Renal cortex interstitium (tissue), 11 donors: ENCODE data around the gene ING3. TPM values are rescaled to one million over a fixed set of nuclear protein-coding genes. Genes with fewer than 3 reads are reported as not detected.

Experiments used
- DNase-seq, 11 donors: peaks; one replicate each; pipeline ENCODE4 v3.0.0-alpha.2; 2013; ENCODE audit warnings: low read depth in 9 of 11, low spot score in 4 of 11; ENCODE audit errors: extremely low read depth in 1 of 11
- polyA plus RNA-seq, 3 donors: library from polyadenylated mRNA; unstranded; fragments of 120-200 nt; gene quantifications; one replicate each; pipeline ENCODE4 v1.2.1, GENCODE V29; 2013; ENCODE audit not compliant: insufficient read length in 3 of 3

The ING3 gene
- polyA plus RNA-seq, 3 donors, result 38.2 to 44.5 (median 39.7) TPM

DNA sequence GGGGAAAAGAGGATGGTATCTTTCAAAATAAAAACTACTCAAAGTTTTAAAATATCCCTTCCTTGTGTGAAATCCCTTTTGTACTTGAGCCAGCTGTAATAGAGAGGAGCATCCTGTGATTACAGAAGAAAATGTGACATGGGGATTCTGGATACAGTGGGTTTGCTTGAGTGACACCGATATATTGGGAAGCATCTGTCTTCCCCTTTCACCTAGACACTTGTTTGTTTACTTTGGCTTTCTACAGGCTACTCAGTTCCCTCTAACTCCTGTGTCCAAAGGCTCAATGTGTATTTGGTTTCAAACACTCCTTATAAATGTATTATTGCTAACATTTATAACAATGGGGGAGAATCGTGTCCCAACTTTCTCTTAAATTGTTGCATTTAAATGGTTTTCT lies 62.3 kb downstream of the ING3 start:
- DNase-seq, result no peak

DNA sequence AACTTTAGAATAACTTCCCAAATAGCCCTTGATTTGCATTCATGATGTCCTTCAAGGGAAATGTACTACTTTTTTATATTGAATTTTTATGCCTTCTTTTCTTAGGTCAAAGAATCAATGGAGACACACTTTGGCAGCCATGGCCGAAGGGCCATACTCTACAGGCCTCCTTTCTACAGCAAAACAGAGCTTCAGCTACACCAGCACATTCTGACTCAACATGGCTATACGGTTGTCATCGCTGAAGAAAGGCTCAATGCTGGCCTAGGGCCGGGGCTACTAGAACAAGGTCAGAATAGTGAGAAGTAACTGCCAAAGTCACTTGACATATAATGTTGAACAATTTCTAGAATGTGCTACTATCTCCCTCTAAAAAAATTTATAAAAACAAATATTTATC lies 65.0 kb downstream of the ING3 start:
- DNase-seq, result no peak

DNA sequence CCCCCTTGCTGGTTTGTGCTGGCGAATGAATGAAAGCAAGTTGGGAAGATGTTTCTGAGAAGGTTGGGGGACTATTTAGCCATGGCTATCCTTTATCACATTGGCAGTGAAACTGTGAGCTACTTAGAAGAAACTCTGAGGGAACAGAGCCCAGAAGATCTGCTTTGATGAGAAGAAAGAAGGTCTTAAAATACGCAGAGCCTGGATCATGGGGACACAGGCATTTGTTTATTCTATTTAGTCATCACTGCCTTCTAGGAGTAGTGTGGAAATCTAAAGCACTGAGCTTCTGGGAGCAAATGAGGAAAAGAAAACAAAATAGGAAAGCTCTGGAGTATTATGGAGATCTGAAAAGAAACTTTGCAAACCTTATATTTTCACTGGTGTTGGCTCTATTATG lies 66.4 kb downstream of the ING3 start:
- no peak for DNase-seq

DNA sequence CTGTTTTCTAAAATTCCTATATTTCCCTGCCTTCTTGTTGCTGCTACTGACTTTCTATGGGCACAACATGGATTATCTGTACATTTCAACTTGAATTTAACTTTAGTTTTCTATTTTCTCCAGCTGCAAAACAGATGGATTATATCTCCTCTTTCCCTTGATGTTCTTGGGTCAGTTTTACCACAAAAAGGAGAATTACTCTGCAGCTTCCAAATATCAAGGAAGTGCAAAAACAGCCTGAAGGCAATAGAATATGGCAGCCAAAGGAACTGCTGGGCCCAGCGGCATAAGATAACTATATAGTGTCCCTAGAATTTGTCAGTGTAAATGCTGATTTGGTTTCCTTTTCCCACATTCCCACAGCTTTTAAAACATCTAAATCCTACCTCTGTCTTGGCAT lies 67.0 kb downstream of the ING3 start:
- DNase-seq, result no peak

DNA sequence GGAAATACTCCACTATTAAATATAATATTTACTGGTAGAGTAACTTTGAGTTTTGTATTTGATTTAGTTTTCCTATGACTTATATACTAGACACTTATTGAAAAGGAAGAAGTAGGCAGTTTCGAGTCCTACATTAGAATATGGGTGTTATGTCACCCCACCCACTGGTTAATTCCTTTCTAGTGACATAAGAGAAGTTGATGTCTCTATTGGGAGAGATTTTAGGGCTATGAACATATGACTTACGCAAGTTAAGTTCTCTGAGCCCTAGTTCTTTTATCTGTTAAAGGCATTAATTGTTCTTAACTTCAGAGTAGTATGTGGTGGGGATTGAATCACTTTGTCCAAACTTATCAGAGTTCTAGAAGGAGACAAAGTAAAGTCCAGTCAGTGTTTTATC lies 68.4 kb downstream of the ING3 start:
- no peak for DNase-seq

DNA sequence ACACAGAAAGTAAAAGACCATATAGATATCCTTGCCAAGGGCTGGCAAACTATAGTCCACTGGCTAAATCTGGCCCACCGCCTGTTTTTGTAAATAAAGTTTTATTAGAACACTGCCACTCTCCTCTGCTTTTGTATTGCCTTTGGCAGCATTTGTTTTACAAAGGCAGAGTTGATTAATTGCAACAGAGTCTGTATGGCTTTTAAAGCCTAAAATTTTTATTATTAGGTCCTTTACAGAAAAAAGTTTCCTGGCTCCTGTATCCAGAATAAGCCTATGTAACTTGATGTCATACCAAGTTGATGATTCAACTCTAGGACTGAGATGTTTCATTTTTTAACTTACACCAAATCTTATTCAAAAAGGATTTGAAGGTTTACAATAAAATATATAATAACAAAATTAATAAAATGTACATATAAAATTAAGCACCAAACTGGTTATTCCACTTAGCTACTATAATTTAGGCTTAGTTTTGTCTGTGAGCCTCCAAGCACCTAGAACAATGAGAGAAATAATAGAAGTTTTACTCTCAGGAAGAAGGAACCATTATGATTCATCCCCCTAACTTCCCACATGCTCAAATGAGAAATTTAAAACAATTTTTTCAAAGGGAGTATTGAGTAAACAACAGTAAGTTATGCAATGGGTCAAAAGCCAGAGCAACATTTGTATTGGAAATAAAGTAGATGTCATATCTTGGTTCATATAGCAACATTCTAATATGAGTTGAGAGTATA lies 69.8 kb downstream of the ING3 start:
- no peak for DNase-seq

DNA sequence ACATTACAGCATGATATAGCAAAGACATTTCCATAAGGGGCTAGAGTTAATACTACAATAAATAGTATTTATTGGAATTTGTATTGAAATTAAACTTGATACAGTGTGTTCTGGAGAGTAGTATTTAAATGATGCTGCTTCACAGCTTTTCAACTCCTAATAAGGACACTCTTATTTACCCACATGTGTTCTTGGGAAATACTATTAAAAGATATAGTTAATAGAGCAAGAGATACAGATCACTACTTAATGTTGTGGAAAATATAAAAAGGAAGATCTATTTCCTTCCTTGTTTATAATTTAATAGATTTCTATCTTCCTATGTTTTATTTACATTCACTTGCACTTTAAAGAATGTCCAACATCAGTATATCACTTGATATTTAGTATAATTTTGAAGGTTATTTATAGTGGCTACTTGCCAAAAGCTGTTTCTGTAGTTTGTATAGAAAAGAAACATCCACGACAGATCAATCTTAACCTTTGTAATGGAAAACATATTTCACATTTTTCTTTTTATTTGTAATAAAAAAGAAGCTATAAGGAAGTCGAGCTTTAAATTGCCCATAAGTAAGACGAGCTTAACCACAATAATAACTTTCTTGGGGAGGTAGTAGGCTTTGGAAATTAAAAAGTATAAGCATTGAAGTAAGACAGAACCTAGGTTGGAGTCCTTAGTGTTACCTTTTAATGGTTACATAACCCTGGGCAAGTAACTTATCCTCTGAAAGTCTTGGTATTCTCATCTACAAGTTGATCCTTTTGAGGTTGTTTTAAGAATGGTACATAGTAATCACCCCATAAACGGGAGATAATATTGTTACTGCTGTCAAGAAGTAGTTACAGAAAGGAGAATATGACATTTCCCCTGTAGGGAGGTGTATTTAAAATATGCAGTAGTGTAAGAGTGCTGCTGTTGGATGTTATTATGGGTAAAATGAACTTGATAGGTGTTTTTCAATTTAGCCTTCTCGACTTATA lies 70.7 kb downstream of the ING3 start:
- DNase-seq, result no peak

DNA sequence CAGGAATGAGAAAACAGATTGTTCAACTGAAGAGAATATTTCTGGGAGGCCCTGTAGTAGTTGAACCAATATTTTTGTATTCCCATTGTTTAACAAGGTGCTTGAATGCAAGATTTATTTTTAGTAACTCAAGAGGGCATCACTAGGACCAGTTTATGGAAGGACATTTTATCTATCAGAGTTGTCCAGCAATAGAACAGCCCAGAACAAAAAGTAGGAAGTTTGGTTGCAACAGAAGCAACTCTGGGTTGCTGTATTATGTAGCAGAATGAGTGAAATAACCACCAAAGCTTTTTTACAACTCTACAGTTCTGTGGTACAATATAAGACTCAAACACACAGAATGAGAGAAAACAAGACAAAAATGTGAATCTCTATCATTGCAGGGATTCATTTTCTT lies 72.6 kb downstream of the ING3 start:
- DNase-seq, result no peak

DNA sequence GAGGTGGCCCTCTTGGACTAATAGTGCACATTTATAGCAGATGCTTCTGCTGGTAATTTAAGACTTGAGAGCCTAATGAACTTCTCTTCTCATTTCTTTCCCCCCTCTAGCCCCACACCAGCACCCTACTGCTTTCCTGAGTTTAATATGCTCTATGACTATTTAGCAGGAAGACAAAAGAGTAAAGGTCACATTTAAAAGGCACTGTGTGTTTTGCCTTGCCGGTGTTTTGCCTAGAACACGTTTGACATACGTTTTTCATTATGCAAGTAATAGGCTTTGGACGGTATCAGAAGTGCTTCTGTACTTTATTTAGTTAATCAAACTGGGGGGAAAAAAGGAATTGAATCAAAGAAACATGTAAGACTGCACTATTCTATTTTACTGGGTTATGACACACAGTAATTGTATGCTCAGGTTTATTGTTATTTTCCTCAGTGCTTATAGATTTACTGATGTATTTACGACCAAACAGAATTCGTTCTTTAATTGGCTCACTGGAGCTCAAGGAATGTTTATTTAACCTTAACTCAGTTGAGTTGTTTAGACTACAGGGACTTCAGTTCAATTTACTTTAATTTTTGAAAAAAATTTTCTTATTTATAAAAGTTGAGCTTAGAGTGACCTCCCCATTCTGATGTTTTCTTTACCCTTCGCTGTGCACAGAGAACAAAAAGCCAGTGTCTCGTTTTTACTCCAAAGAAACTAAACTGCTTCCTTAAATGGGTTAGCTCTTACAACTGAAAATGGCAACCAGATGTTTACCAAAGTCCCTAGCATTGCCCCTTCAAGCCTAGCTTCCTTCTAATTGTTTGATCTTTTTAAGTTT lies 73.3 kb downstream of the ING3 start:
- no peak for DNase-seq

DNA sequence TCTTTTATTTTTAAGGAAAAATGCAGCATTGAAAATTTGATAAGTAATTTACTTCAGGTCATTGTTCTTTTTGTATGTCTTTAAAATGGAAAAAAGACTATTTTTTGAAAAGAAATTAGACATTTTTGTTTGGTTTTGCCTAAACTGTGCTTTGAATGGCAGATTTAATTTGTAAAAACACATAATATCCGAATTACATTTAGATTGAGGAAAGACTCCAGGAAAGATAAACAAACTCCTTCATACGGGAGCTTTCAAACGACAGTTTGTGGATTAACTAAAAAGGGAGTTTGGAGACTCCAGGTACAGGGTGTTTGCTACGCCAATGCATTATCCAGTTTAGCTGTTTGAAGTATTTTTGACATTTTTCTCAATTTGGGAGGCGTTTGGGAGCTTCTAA lies 74.0 kb downstream of the ING3 start:
- no peak for DNase-seq

DNA sequence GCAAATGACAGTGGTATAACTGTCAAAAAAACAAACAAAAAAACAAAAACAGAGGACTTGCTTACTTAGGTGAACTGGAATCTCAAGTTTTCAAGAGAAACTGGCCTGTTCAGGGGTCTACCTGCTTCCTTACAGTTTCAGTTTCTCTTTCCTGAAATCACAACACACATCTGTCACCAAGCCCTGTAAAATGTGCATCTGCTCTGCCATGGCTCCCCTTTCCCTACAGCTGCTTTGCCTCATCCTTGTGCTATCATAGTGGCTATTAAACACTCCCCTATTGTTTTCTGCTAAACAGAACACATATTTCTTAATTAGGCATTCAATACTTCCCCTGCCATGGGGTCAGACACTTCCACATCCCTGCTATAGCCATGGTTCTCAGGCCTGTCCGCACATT lies 75.6 kb downstream of the ING3 start:
- DNase-seq, result no peak

DNA sequence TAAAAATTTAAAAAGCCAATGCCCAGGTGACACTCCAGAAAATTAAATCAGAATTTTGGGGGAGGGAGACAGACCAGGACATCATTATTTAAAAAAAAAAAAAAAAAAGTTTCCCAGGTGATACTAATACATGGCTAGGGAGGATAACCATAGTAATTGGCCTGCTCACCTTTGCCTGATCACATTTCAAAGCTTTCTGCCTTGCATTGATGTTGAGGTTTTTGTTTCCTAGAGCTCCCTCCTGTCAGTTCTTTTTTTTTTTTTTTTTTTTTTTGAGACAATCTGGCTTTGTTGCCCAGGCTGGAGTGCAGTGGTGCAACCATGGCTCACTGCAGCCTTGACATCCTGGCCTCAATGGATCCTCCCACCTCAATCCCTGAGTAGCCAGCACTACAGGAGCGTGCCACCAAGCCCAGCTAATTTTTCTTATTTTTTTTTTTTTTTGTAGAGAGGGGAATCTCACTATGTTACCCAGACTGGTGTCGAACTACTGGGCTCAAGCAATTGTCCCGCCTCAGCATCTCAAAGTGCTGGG lies 76.1 kb downstream of the ING3 start:
- DNase-seq, result no peak

Other genes with a start within 250 kb of the ING3 start
- gene TSPAN12, start 92.6 kb upstream of the ING3 start, polyA plus RNA-seq, result 100 to 1,000 TPM; 148 to 176 (median 169) TPM
- gene CPED1, start 37.9 kb downstream of the ING3 start, polyA plus RNA-seq, result 10 to 100 TPM; 37.1 to 43.9 (median 43.3) TPM